GM10266 (cell line): ENCODE results near the gene ZNRF3.
"Not testable (repeated sequence)": the region's sequence is repeated elsewhere in the genome, so short reads cannot be mapped to it uniquely, and the experiment has no call there.

Experiments used
- DNase-seq: peaks from one replicate; pipeline ENCODE4 v3.0.0; 2012; ENCODE audit errors: extremely low spot score
- TF ChIP-seq, protein P1 (sequence below): IDR thresholded peaks from 2 replicates; pipeline ENCODE4 v1.5.1; 2012; ENCODE audit warnings: mild to moderate bottlenecking, low read depth; ENCODE audit not compliant: control insufficient read depth, insufficient read depth; ENCODE audit errors: missing control alignments

The ZNRF3 gene

DNA sequence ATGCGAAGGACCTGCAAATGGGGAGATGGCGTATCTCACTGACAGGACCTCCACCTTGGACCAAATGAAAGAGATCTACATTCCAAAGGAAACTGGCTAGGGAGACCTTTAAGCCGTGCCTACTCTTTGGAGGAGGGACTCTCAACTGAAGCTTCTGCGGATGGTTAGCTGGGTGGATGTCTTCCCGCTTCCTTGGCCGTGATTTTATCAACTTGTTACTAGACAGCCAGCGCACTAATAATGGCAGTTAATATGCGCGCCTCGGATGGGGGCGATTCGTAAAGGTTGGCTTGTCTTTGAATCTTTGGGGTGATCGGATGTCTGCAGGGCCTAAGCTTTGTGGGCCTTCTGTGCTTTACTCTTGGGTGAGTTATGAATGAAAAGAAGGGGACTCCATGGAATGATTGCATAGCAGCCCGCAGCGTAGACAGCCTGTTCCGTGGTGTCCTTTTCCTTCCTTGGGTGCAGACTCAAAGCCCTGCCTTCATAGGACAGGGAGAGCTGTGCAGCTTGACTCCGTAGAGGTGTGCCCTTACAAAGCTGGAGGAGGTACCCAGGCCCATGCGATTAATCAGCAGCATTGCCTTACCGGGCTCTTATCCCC lies 1.5 kb downstream of the ZNRF3 start:
- no peak for DNase-seq
- TF ChIP-seq, protein P1, sequence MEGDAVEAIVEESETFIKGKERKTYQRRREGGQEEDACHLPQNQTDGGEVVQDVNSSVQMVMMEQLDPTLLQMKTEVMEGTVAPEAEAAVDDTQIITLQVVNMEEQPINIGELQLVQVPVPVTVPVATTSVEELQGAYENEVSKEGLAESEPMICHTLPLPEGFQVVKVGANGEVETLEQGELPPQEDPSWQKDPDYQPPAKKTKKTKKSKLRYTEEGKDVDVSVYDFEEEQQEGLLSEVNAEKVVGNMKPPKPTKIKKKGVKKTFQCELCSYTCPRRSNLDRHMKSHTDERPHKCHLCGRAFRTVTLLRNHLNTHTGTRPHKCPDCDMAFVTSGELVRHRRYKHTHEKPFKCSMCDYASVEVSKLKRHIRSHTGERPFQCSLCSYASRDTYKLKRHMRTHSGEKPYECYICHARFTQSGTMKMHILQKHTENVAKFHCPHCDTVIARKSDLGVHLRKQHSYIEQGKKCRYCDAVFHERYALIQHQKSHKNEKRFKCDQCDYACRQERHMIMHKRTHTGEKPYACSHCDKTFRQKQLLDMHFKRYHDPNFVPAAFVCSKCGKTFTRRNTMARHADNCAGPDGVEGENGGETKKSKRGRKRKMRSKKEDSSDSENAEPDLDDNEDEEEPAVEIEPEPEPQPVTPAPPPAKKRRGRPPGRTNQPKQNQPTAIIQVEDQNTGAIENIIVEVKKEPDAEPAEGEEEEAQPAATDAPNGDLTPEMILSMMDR: no peak

DNA sequence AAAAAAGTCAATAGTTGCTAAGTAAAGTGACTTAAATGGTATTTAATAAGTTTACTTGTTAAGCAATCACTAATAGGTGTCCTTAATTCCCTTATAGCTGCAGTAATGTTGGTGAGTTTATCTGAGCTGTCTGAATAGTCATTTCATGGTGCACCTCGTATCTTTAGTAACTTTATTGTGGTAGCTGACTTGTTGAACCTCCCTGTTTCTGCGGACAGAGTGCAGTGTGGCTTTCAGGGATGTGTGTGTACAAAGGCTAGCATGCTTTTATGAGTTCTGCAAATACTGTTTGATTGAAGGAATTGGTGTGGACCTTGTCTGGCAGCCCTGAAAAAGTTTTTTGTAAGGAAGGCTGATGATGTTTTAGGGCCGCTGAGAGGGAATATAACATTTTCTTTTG lies 2.6 kb downstream of the ZNRF3 start:
- DNase-seq: no peak
- TF ChIP-seq, protein P1: no peak

GRCh38 chr22:28886679-28887078 lies 3.3 kb downstream of the ZNRF3 start:
- DNase-seq: not testable (repeated sequence)

DNA sequence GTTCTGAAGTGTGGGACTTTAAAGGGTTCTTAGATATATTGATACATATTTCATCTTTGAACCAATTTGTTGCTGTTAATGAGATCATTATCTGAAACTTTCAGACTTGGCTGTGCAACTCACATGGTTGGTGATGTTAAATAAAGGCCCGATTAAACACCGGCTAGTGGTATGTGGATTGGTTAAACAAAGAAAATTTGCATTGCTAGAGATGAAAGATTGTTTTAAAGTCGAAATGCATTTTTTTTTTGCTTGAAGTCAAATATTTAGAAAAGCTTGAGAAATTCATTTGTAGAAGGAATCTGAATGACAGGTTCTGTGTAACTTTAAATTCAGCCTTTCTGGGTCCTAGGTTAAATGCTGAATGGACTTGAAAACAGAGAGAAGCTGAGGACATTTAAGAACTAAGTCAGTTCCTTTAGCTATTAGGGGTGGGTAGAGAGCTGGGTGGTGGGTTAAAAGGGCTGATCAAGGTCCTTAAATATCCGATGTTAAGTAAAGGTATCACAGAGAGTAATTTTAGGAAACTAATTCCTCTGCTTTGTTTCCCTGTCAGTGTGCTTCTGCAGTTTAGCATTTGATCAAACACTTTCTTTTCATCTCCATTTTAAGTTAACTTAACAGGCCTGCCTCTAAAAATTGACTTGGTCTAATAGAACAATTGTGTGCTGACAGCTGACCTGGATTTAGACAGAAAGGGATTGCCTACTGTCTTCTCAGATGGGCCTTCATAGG lies 4.5 kb downstream of the ZNRF3 start:
- TF ChIP-seq, protein P1: no peak
- no peak for DNase-seq

- TF ChIP-seq, protein P1: no peak
- no peak for DNase-seq
Observed at GRCh38 chr22:28889478-28890024, 6.2 kb downstream of the ZNRF3 start.

GRCh38 chr22:28891156-28891733 lies 7.9 kb downstream of the ZNRF3 start:
- DNase-seq: no peak
- TF ChIP-seq, protein P1: no peak

- TF ChIP-seq, protein P1: no peak
- no peak for DNase-seq
Observed at GRCh38 chr22:28892175-28892731, 8.9 kb downstream of the ZNRF3 start.
